HG03354 (cell line): Measurements from ENCODE around the gene SLC2A14.
"Not testable (repeated sequence)": the region's sequence is repeated elsewhere in the genome, so short reads cannot be mapped to it uniquely, and the experiment has no call there.

Source experiments
- ATAC-seq: cut with Tn5 transposase; IDR thresholded peaks from one replicate; pipeline ENCODE4 v1.9.1; 2021; ENCODE audit warnings: mild to moderate bottlenecking; ENCODE audit not compliant: unreplicated experiment, poor library complexity, severe bottlenecking

The SLC2A14 gene

GRCh38 chr12:7787574-7788293 is 85.0 kb downstream of the SLC2A14 start:
- ATAC-seq = no peak

GRCh38 chr12:7784701-7785100 is 88.0 kb downstream of the SLC2A14 start:
- no peak for ATAC-seq

- not testable (repeated sequence) for ATAC-seq
These were observed 89.3 kb downstream of the SLC2A14 start for GRCh38 chr12:7783433-7783832.

- no peak for ATAC-seq
These were observed 90.7 kb downstream of the SLC2A14 start for GRCh38 chr12:7782055-7782454.

GRCh38 chr12:7781274-7781673 is 91.4 kb downstream of the SLC2A14 start:
- ATAC-seq = no peak

- ATAC-seq = no peak
These were observed 102.7 kb downstream of the SLC2A14 start for GRCh38 chr12:7769999-7770398.
